CMK (cell line): ENCODE results near the gene NR2C2.

Source experiments
- DNase-seq: peaks from one replicate; pipeline ENCODE4 v3.0.0-alpha.2; 2010; ENCODE audit warnings: low read depth

The NR2C2 gene

GRCh38 chr3:15064299-15064834 is 117.0 kb downstream of the NR2C2 start:
- peak; percentile 27 for DNase-seq

- DNase-seq = peak; percentile 65
Observed at GRCh38 chr3:15064835-15065549, 117.6 kb downstream of the NR2C2 start, which contains the start of gene MRPS25. Gene MRPS25, minus strand, starts transcription at chr3:15065315. Its CDS starts 121 bp downstream, at chr3:15065194.

- DNase-seq = no peak
Observed at GRCh38 chr3:15065550-15066007, 118.2 kb downstream of the NR2C2 start.

- no peak for DNase-seq
Observed at GRCh38 chr3:15066467-15066866, 119.1 kb downstream of the NR2C2 start.

GRCh38 chr3:15069441-15069840 is 122.1 kb downstream of the NR2C2 start:
- DNase-seq = no peak

GRCh38 chr3:15071699-15072098 is 124.3 kb downstream of the NR2C2 start:
- no peak for DNase-seq

- DNase-seq = no peak
Observed at GRCh38 chr3:15074500-15074899, 127.1 kb downstream of the NR2C2 start.

GRCh38 chr3:15079091-15079490 is 131.7 kb downstream of the NR2C2 start:
- no peak for DNase-seq

GRCh38 chr3:15081960-15082664 is 134.7 kb downstream of the NR2C2 start:
- no peak for DNase-seq

- DNase-seq = no peak
Observed at GRCh38 chr3:15083252-15083651, 135.9 kb downstream of the NR2C2 start.

GRCh38 chr3:15086263-15086662 is 138.9 kb downstream of the NR2C2 start:
- DNase-seq = no peak

- no peak for DNase-seq
Observed at GRCh38 chr3:15086699-15087098, 139.3 kb downstream of the NR2C2 start.

- DNase-seq = no peak
Observed at GRCh38 chr3:15089201-15089600, 141.8 kb downstream of the NR2C2 start.

- DNase-seq = no peak
Observed at GRCh38 chr3:15091575-15091974, 144.2 kb downstream of the NR2C2 start.

- DNase-seq = no peak
Observed at GRCh38 chr3:15092686-15093085, 145.3 kb downstream of the NR2C2 start.

- DNase-seq = no peak
Observed at GRCh38 chr3:15094187-15094875, 146.9 kb downstream of the NR2C2 start.

- DNase-seq = no peak
Observed at GRCh38 chr3:15096046-15096445, 148.7 kb downstream of the NR2C2 start.

- DNase-seq = peak; percentile 41
Observed at GRCh38 chr3:15097891-15098290, 150.5 kb downstream of the NR2C2 start.
